IMR-90 (cell line): ENCODE measurements around the gene INHBE. TPM values are rescaled to one million over a fixed set of nuclear protein-coding genes. Genes with fewer than 3 reads are reported as not detected.
A peak's percentile ranks its signal among the peaks of the same experiment; 100 is the strongest.

Source experiments
- ATAC-seq: fragments of 200-7000 bp; cut with Tn5 transposase; 2 replicates; pipeline ENCODE4 v1.9.1; 2020; ENCODE audit warnings: low read depth, mild to moderate bottlenecking, moderate library complexity
- BruUV-seq: library from RNA; stranded (reverse); fragments of 400-500 nt; replicated peaks from 2 replicates; lab custom pipeline; 2021; lab: Mats Ljungman, UMichigan
- CTCF ChIA-PET: fragments of 300-600 bp; formaldehyde crosslinking; extraction: SDS; loops from one replicate; lab custom pipeline; 2021; ENCODE audit warnings: antibody characterized with exemption; lab: Yijun Ruan, JAX
- POLR2A ChIA-PET: fragments of 300-600 bp; sonication (Branson Sonifier 250); formaldehyde crosslinking; loops from one replicate; lab custom pipeline; 2022; ENCODE audit warnings: antibody characterized with exemption; ENCODE audit not compliant: unreplicated experiment; lab: Charles Lee
- DNase-seq: peaks from one replicate; pipeline ENCODE4 v3.0.0; 2013
- H2AFZ ChIP-seq: replicated peaks from 2 replicates; pipeline ENCODE3; 2013; ENCODE audit warnings: low read length, mild to moderate bottlenecking; ENCODE audit not compliant: poor library complexity
- H2AK5ac ChIP-seq: 2 replicates; pipeline ENCODE4 v1.6.1; 2013; ENCODE audit warnings: low read depth, low read length, inconsistent platforms
- H2AK9ac ChIP-seq: replicated peaks from 2 replicates; pipeline ENCODE3; 2013; ENCODE audit warnings: mild to moderate bottlenecking, low read depth, low read length, moderate library complexity; ENCODE audit not compliant: poor library complexity
- H2BK120ac ChIP-seq: 2 replicates; pipeline ENCODE4 v1.6.1; 2013; ENCODE audit warnings: low read depth, low read length, inconsistent platforms
- H2BK15ac ChIP-seq: 3 replicates; pipeline ENCODE4 v1.6.1; 2013; ENCODE audit warnings: low read depth, low read length, inconsistent platforms
- H2BK20ac ChIP-seq: 2 replicates; pipeline ENCODE4 v1.6.1; 2013; ENCODE audit warnings: low read depth, mild to moderate bottlenecking, inconsistent platforms, low read length, moderate library complexity
- H2BK5ac ChIP-seq: 2 replicates; pipeline ENCODE4 v1.6.1; 2013; ENCODE audit warnings: mild to moderate bottlenecking, low read depth, low read length, inconsistent platforms; ENCODE audit not compliant: poor library complexity, severe bottlenecking
- H3K14ac ChIP-seq: replicated peaks from 2 replicates; pipeline ENCODE4 v1.6.1; 2013; ENCODE audit warnings: low read depth, low read length, inconsistent platforms
- H3K18ac ChIP-seq: 2 replicates; pipeline ENCODE4 v1.6.1; 2013; ENCODE audit warnings: low read depth, low read length, control low read depth
- H3K23ac ChIP-seq: 2 replicates; pipeline ENCODE4 v1.6.1; 2013; ENCODE audit warnings: low read depth, low read length, inconsistent platforms
- H3K27ac ChIP-seq: 2 replicates; pipeline ENCODE4 v1.5.1; 2013; ENCODE audit warnings: mild to moderate bottlenecking, control low read depth, low read length; ENCODE audit not compliant: insufficient read depth
- H3K27me3 ChIP-seq: 2 replicates; pipeline ENCODE4 v1.6.1; 2013; ENCODE audit warnings: low read length; ENCODE audit not compliant: control insufficient read depth, insufficient read depth
- H3K36me3 ChIP-seq: 2 replicates; pipeline ENCODE4 v1.6.1; 2013; ENCODE audit warnings: low read length, mixed read lengths; ENCODE audit not compliant: control insufficient read depth, insufficient read depth
- H3K4ac ChIP-seq: 2 replicates; pipeline ENCODE4 v1.6.1; 2013; ENCODE audit warnings: low read depth, low read length, inconsistent platforms
- H3K4me1 ChIP-seq: 2 replicates; pipeline ENCODE4 v1.6.1; 2013; ENCODE audit warnings: low read length, mixed read lengths; ENCODE audit not compliant: control insufficient read depth, insufficient read depth
- H3K4me2 ChIP-seq: 2 replicates; pipeline ENCODE4 v1.6.1; 2013; ENCODE audit warnings: low read depth, mild to moderate bottlenecking, control low read depth, low read length, moderate library complexity
- H3K4me3 ChIP-seq: 2 replicates; pipeline ENCODE4 v1.5.1; 2013; ENCODE audit warnings: low read depth, mild to moderate bottlenecking, control low read depth, low read length, moderate library complexity; ENCODE audit not compliant: insufficient read depth
- H3K56ac ChIP-seq: 2 replicates; pipeline ENCODE4 v1.6.1; 2013; ENCODE audit warnings: low read length, inconsistent platforms; ENCODE audit not compliant: insufficient read depth; ENCODE audit errors: extremely low read depth
- H3K79me1 ChIP-seq, 2 experiments: 2 replicates each; pipeline ENCODE4 v1.6.1; 2013; ENCODE audit warnings: low read length in 2 of 2, inconsistent platforms in 1 of 2, low read depth in 1 of 2
- H3K9ac ChIP-seq: 2 replicates; pipeline ENCODE4 v1.6.1; 2013; ENCODE audit warnings: low read depth, low read length, control low read depth
- H3K9me1 ChIP-seq: 2 replicates; pipeline ENCODE4 v1.6.1; 2013; ENCODE audit warnings: low read length, inconsistent platforms; ENCODE audit not compliant: insufficient read depth
- H3K9me3 ChIP-seq: 2 replicates; pipeline ENCODE4 v1.6.1; 2013; ENCODE audit warnings: low read length; ENCODE audit not compliant: control insufficient read depth, insufficient read depth
- H4K20me1 ChIP-seq: 2 replicates; pipeline ENCODE4 v1.6.1; 2013; ENCODE audit warnings: low read length, inconsistent platforms; ENCODE audit not compliant: insufficient read depth
- H4K5ac ChIP-seq: 2 replicates; pipeline ENCODE4 v1.6.1; 2013; ENCODE audit warnings: mild to moderate bottlenecking, low read depth, low read length, control low read depth
- H4K8ac ChIP-seq, 2 experiments: 2 replicates each; pipeline ENCODE4 v1.6.1; 2013; ENCODE audit warnings: low read depth in 2 of 2, low read length in 2 of 2, control low read depth in 1 of 2, inconsistent platforms in 1 of 2
- H4K91ac ChIP-seq: 2 replicates; pipeline ENCODE4 v1.6.1; 2013; ENCODE audit warnings: low read depth, low read length, inconsistent platforms; ENCODE audit not compliant: insufficient read depth
- CEBPB ChIP-seq: IDR thresholded peaks from 2 replicates; pipeline ENCODE4 v1.6.1; 2012; ENCODE audit warnings: low read depth, low read length, improper control_type of control experiment
- CHD1 ChIP-seq: IDR thresholded peaks from 2 replicates; pipeline ENCODE4 v1.6.1; 2012; ENCODE audit warnings: low read depth, low read length, improper control_type of control experiment
- CTCF ChIP-seq: conservative IDR thresholded peaks from 2 replicates; pipeline ENCODE4 v1.5.1; 2012; ENCODE audit warnings: mild to moderate bottlenecking, low read depth, low read length, improper control_type of control experiment
- FOS ChIP-seq: fragments of 150-350 bp; IDR thresholded peaks from 2 replicates; pipeline ENCODE4 v1.6.1; 2016; ENCODE audit warnings: low read depth, low read length
- MAFK ChIP-seq: IDR thresholded peaks from 2 replicates; pipeline ENCODE4 v1.6.1; 2012; ENCODE audit warnings: low read depth, low read length, improper control_type of control experiment
- MAZ ChIP-seq: IDR thresholded peaks from 2 replicates; pipeline ENCODE4 v1.6.1; 2012; ENCODE audit warnings: low read depth, mild to moderate bottlenecking, low read length, improper control_type of control experiment, moderate library complexity, borderline replicate concordance
- MXI1 ChIP-seq: IDR thresholded peaks from 2 replicates; pipeline ENCODE4 v1.6.1; 2012; ENCODE audit warnings: low read depth, mild to moderate bottlenecking, low read length, moderate library complexity, borderline replicate concordance
- NFE2L2 ChIP-seq: fragments of 150-350 bp; IDR thresholded peaks from 2 replicates; pipeline ENCODE4 v1.6.1; 2016; ENCODE audit warnings: low read depth, mild to moderate bottlenecking, low read length
- POLR2A ChIP-seq: IDR thresholded peaks from 2 replicates; pipeline ENCODE4 v1.6.1; 2012; ENCODE audit warnings: mild to moderate bottlenecking, low read depth, low read length
- RAD21 ChIP-seq: IDR thresholded peaks from 2 replicates; pipeline ENCODE4 v1.6.1; 2012; ENCODE audit warnings: low read length, improper control_type of control experiment
- RCOR1 ChIP-seq: IDR thresholded peaks from 2 replicates; pipeline ENCODE4 v1.6.1; 2012; ENCODE audit warnings: mild to moderate bottlenecking, low read length, improper control_type of control experiment; ENCODE audit not compliant: insufficient replicate concordance
- RFX5 ChIP-seq: IDR thresholded peaks from 2 replicates; pipeline ENCODE4 v1.8.0; 2012; ENCODE audit warnings: low read depth, mild to moderate bottlenecking, low read length, moderate library complexity
- SMC3 ChIP-seq: fragments of 150-350 bp; IDR thresholded peaks from 2 replicates; pipeline ENCODE4 v1.6.1; 2016; ENCODE audit warnings: low read depth, mild to moderate bottlenecking, antibody characterized with exemption, low read length, moderate library complexity
- USF2 ChIP-seq: fragments of 150-350 bp; IDR thresholded peaks from 2 replicates; pipeline ENCODE4 v1.6.1; 2017; ENCODE audit warnings: mild to moderate bottlenecking, antibody characterized with exemption, low read length, low read depth
- WGBS, 2 experiments: methylation state at CpG; one replicate each; pipeline versions ENCODE4 v1.1.5 to v1.1.7; 2013; ENCODE audit warnings: missing lambda C conversion rate in 2 of 2; ENCODE audit not compliant: insufficient read length in 1 of 2; ENCODE audit errors: extremely low coverage in 2 of 2; 5-methylcytosine and 5-hydroxymethylcytosine counted together
- dilution Hi-C: fragments of 300-500 bp; cut with HindIII; formaldehyde crosslinking; loops from one replicate; pipeline ENCODE4 v1.14.3; 2018; ENCODE audit warnings: low sequenced_read_pairs; ENCODE audit not compliant: unreplicated experiment
- in situ Hi-C: fragments of 300-500 bp; cut with MboI; formaldehyde crosslinking; loops from 3 replicates; pipeline ENCODE4 v1.14.3; 2019; ENCODE audit warnings: low sequenced_read_pairs, inconsistent platforms, mixed read lengths
- intact Hi-C: fragments of 100-400 bp; cut with micrococcal nuclease; formaldehyde crosslinking; loops from 2 replicates; pipeline ENCODE4 v1.10.0; 2022
- polyA plus RNA-seq, 3 experiments: library from polyadenylated mRNA; depleted of rRNA; stranded (reverse); fragments of >200 nt; gene quantifications; 2 replicates each; pipeline ENCODE4 v1.2.3, GENCODE V29; 2012; ENCODE audit warnings: low replicate concordance in 1 of 3
- total RNA-seq: library from RNA; depleted of rRNA; stranded (reverse); fragments of >200 nt; gene quantifications from 2 replicates; pipeline ENCODE4 v1.2.3, GENCODE V29; 2012

Gene INHBE
- total and polyA plus RNA-seq, 2 of the 4 experiments (the other 2 are of a cell fraction) = 0.90 to 1.7 TPM

- dilution Hi-C loops = no loop called here
- in situ Hi-C loops = no loop called here
- Histone ChIP-seq H3K27ac (no peak overlapping the region), H3K4me3 (peak overlapping the region; percentile 3), H3K36me3 (no peaks in the 10 kb centered on the region), H2BK5ac (no peak overlapping the region), H2BK20ac (no peak overlapping the region), H3K4me1 (0 out of 2 replicates have a peak, but pooled peaks cover 3% of the 10 kb centered on the region), H3K4ac (no peak overlapping the region), H3K9me1 (no peaks in the 10 kb centered on the region), H3K27me3 (peaks cover 56% of the 10 kb centered on the region), H3K79me1 (no peaks in the 10 kb centered on the region), H2AK5ac (no peak overlapping the region), H3K23ac (no peak overlapping the region), H3K4me2 (peak overlapping the region; percentile 39; the same call in 1 of the 2 replicates), H4K5ac (no peak overlapping the region), H4K20me1 (no peaks in the 10 kb centered on the region), H2BK120ac (no peak overlapping the region), H3K9me3 (no peaks in the 10 kb centered on the region; the same call in 1 of the 2 replicates), H3K18ac (no peak overlapping the region), H3K14ac (no peak overlapping the region), H4K91ac (no peak overlapping the region), H3K56ac (no peak overlapping the region), H2AK9ac (peak overlapping the region; percentile 73), H2BK15ac (no peak overlapping the region), H2AFZ (peak overlapping the region; percentile 77), H3K9ac (no peak overlapping the region), H4K8ac (no peak overlapping the region)
- DNase-seq (no peak), ATAC-seq (peak; percentile 70)
- intact Hi-C loops = no loop called here
- CTCF ChIA-PET = interaction anchor here (1.1 to 1.9 kb wide), 3 partner anchors 13 to 20 kb away, joined by 3 to 8 read pairs (median 4); partner anchors contain the start of genes GLI1 and INHBE
- BruUV-seq = no TSS peak
- POLR2A ChIA-PET = no interaction called here
- 0% methylated on average over 15 of the region's 84 CpGs; no CpG with 5 or more reads in 1 of the 2 experiments for WGBS, 2 experiments
- TF ChIP-seq POLR2A (no peak), RFX5 (no peak), CTCF (no peak), USF2 (no peak), RCOR1 (no peak), MAFK (no peak), FOS (no peak), SMC3 (no peak), CHD1 (no peak), RAD21 (no peak), CEBPB (no peak), MXI1 (peak; percentile 85; the same call in 1 of the 2 replicates), MAZ (no peak), NFE2L2 (no peak)
Measured at GRCh38 chr12:57475271-57476161, 20.4 kb downstream of the INHBE start.
